ENCODE measurements around the gene BPTF. TPM values are rescaled to one million over a fixed set of nuclear protein-coding genes. Genes with fewer than 3 reads are reported as not detected.
A peak's percentile ranks its signal among the peaks of the same experiment; 100 is the strongest.
"Not testable (repeated sequence)": the region's sequence is repeated elsewhere in the genome, so short reads cannot be mapped to it uniquely, and the experiment has no call there.

The BPTF gene
- total RNA-seq, 1 donor from 2014 or later, result 146 TPM

- Mint-ChIP-seq H3K27ac (ENCODE audit: unreplicated experiment) (no peak overlapping the region), H3K27me3 (ENCODE audit: unreplicated experiment) (no peaks in the 10 kb centered on the region), H3K4me1 (ENCODE audit: low read depth, unreplicated experiment) (no peaks in the 10 kb centered on the region), H3K36me3 (ENCODE audit: unreplicated experiment) (no peaks in the 10 kb centered on the region), H3K9me3 (ENCODE audit: unreplicated experiment) (peaks cover 2% of the 10 kb centered on the region), H3K4me3 (ENCODE audit: unreplicated experiment) (no peak overlapping the region)
- TF ChIP-seq CTCF (IDR thresholded peaks at IDR 0.05; ENCODE audit: partially characterized antibody, unreplicated experiment), result no peak
- DNase-seq, result no peak
Observed at GRCh38 chr17:67884741-67885140, 59.4 kb downstream of the BPTF start.

GRCh38 chr17:67891481-67892119 lies 66.3 kb downstream of the BPTF start:
- H3K27ac Mint-ChIP-seq (ENCODE audit: unreplicated experiment), result peak overlapping the region; percentile 76
- peak; percentile 36 for DNase-seq
- H3K4me3 Mint-ChIP-seq (ENCODE audit: unreplicated experiment), result no peak overlapping the region
- no peaks in the 10 kb centered on the region for H3K36me3 Mint-ChIP-seq (ENCODE audit: unreplicated experiment)
- peaks cover 4% of the 10 kb centered on the region for H3K9me3 Mint-ChIP-seq (ENCODE audit: unreplicated experiment)
- TF ChIP-seq CTCF (IDR thresholded peaks at IDR 0.05; ENCODE audit: partially characterized antibody, unreplicated experiment), result no peak
- peaks cover 6% of the 10 kb centered on the region for H3K4me1 Mint-ChIP-seq (ENCODE audit: low read depth, unreplicated experiment)
- H3K27me3 Mint-ChIP-seq (ENCODE audit: unreplicated experiment), result peaks cover 4% of the 10 kb centered on the region

GRCh38 chr17:67902511-67903231 lies 77.4 kb downstream of the BPTF start:
- no peak for TF ChIP-seq CTCF (IDR thresholded peaks at IDR 0.05; ENCODE audit: partially characterized antibody, unreplicated experiment)
- peaks cover 3% of the 10 kb centered on the region for H3K9me3 Mint-ChIP-seq (ENCODE audit: unreplicated experiment)
- peaks cover 4% of the 10 kb centered on the region for H3K4me1 Mint-ChIP-seq (ENCODE audit: low read depth, unreplicated experiment)
- peaks cover 4% of the 10 kb centered on the region for H3K27me3 Mint-ChIP-seq (ENCODE audit: unreplicated experiment)
- no peak overlapping the region for H3K4me3 Mint-ChIP-seq (ENCODE audit: unreplicated experiment)
- DNase-seq, result no peak
- no peaks in the 10 kb centered on the region for H3K36me3 Mint-ChIP-seq (ENCODE audit: unreplicated experiment)
- peak overlapping the region; percentile 57 for H3K27ac Mint-ChIP-seq (ENCODE audit: unreplicated experiment)

- not testable (repeated sequence) for DNase-seq; H3K4me3 Mint-ChIP-seq (ENCODE audit: unreplicated experiment); H3K36me3 Mint-ChIP-seq (ENCODE audit: unreplicated experiment); H3K9me3 Mint-ChIP-seq (ENCODE audit: unreplicated experiment); H3K27me3 Mint-ChIP-seq (ENCODE audit: unreplicated experiment); H3K27ac Mint-ChIP-seq (ENCODE audit: unreplicated experiment); H3K4me1 Mint-ChIP-seq (ENCODE audit: low read depth, unreplicated experiment)
Observed at GRCh38 chr17:67905298-67905697, 80.0 kb downstream of the BPTF start.

- not testable (repeated sequence) for H3K27ac Mint-ChIP-seq (ENCODE audit: unreplicated experiment); H3K4me1 Mint-ChIP-seq (ENCODE audit: low read depth, unreplicated experiment); H3K4me3 Mint-ChIP-seq (ENCODE audit: unreplicated experiment); H3K36me3 Mint-ChIP-seq (ENCODE audit: unreplicated experiment); H3K27me3 Mint-ChIP-seq (ENCODE audit: unreplicated experiment); DNase-seq; H3K9me3 Mint-ChIP-seq (ENCODE audit: unreplicated experiment)
Observed at GRCh38 chr17:67910117-67910803, 85.0 kb downstream of the BPTF start.
